Caco-2 (cell line): ENCODE data around the gene FBLN5. TPM values are rescaled to one million over a fixed set of nuclear protein-coding genes. Genes with fewer than 3 reads are reported as not detected.

Experiments
- BruUV-seq: library from RNA; stranded (reverse); fragments of 400-500 nt; replicated peaks from 2 replicates; lab custom pipeline; 2021; lab: Mats Ljungman, UMichigan
- CTCF ChIA-PET: fragments of 300-600 bp; sonication (Branson Sonifier 250); formaldehyde crosslinking; loops from one replicate; lab custom pipeline; 2022; ENCODE audit warnings: antibody characterized with exemption; lab: Charles Lee
- POLR2A ChIA-PET: fragments of 300-600 bp; sonication (Branson Sonifier 250); formaldehyde crosslinking; loops from one replicate; lab custom pipeline; 2022; ENCODE audit warnings: antibody characterized with exemption; lab: Charles Lee
- DNase-seq, 2 experiments: peaks; one replicate each; pipeline versions ENCODE4 v3.0.0 to v3.0.0-alpha.2; 2020 to 2022
- H3K27me3 ChIP-seq: replicated peaks from 2 replicates; pipeline ENCODE4 v1.6.0; 2011; ENCODE audit warnings: low read length; ENCODE audit not compliant: control insufficient read depth, insufficient read depth
- H3K36me3 ChIP-seq: 2 replicates; pipeline ENCODE4 v1.5.1; 2011; ENCODE audit warnings: low read length; ENCODE audit not compliant: control insufficient read depth, insufficient read depth
- H3K4me1 ChIP-seq: fragments of 250-450 bp; sonication (Bioruptor Pico); 2 replicates; pipeline ENCODE4 v1.5.1; 2020; ENCODE audit warnings: mild to moderate bottlenecking
- H3K4me3 ChIP-seq: 2 replicates; pipeline ENCODE4 v1.5.1; 2011; ENCODE audit warnings: low read depth, mild to moderate bottlenecking, control low read depth, low read length
- H3K9me3 ChIP-seq: fragments of 250-450 bp; sonication (Bioruptor Pico); 2 replicates; pipeline ENCODE4 v1.5.1; 2020; ENCODE audit warnings: mild to moderate bottlenecking, moderate library complexity
- H3K27ac Mint-ChIP-seq: one replicate; pipeline ENCODE4 v1.8.0; 2022; ENCODE audit warnings: mixed read lengths; ENCODE audit not compliant: unreplicated experiment
- H3K27me3 Mint-ChIP-seq: one replicate; pipeline ENCODE4 v1.8.0; 2022; ENCODE audit warnings: mixed read lengths; ENCODE audit not compliant: insufficient read depth, unreplicated experiment
- H3K36me3 Mint-ChIP-seq: one replicate; pipeline ENCODE4 v1.8.0; 2022; ENCODE audit warnings: mild to moderate bottlenecking, mixed read lengths; ENCODE audit not compliant: insufficient read depth, unreplicated experiment
- H3K4me1 Mint-ChIP-seq: one replicate; pipeline ENCODE4 v1.8.0; 2022; ENCODE audit warnings: low read depth, mixed read lengths; ENCODE audit not compliant: unreplicated experiment
- H3K4me3 Mint-ChIP-seq: one replicate; pipeline ENCODE4 v1.8.0; 2022; ENCODE audit warnings: mild to moderate bottlenecking, moderate library complexity, mixed read lengths; ENCODE audit not compliant: unreplicated experiment
- H3K9me3 Mint-ChIP-seq: one replicate; pipeline ENCODE4 v1.8.0; 2022; ENCODE audit warnings: mixed read lengths; ENCODE audit not compliant: unreplicated experiment
- CTCF ChIP-seq, 2 experiments: fragments of 200-600 bp in 1 of 2; IDR thresholded peaks; 1 replicate in 1 of 2; 2 replicates in 1 of 2; pipeline versions ENCODE4 v1.5.1 to v1.8.0; 2011 to 2022; ENCODE audit warnings: antibody characterized with exemption in 1 of 2, control low read depth in 1 of 2, inconsistent platforms in 1 of 2, low read depth in 1 of 2, low read length in 1 of 2, mild to moderate bottlenecking in 1 of 2, moderate library complexity in 1 of 2; ENCODE audit not compliant: insufficient read depth in 1 of 2, severe bottlenecking in 1 of 2, unreplicated experiment in 1 of 2
- intact Hi-C: fragments of 100-400 bp; cut with micrococcal nuclease; formaldehyde crosslinking; loops from one replicate; pipeline ENCODE4 v1.10.0; 2022; ENCODE audit not compliant: unreplicated experiment
- total RNA-seq: library from RNA; stranded (reverse); gene quantifications from 2 replicates; pipeline ENCODE4 v1.2.3, GENCODE V29; 2022

The FBLN5 gene
- total RNA-seq, 1 experiment from 2014 or later: 13.9 TPM

- DNase-seq: no peak
- TF ChIP-seq CTCF (IDR thresholded peaks at IDR 0.05; ENCODE audit: insufficient read depth in 1 of 2, low read depth in 1 of 2, low read length in 1 of 2, severe bottlenecking in 1 of 2, unreplicated experiment in 1 of 2): no peak
- H3K36me3 ChIP-seq: no peaks in the 10 kb centered on the region
- ChIA-PET POLR2A (no interaction called here), CTCF (no interaction called here)
- peaks cover 21% of the 10 kb centered on the region for H3K4me1 ChIP-seq
- H3K4me3 ChIP-seq: no peak overlapping the region
- no peaks in the 10 kb centered on the region for H3K27me3 ChIP-seq
- Mint-ChIP-seq H3K4me3 (no peak overlapping the region), H3K4me1 (peaks cover 22% of the 10 kb centered on the region), H3K9me3 (peaks cover 27% of the 10 kb centered on the region), H3K36me3 (peaks cover 5% of the 10 kb centered on the region), H3K27ac (no peak overlapping the region), H3K27me3 (no peaks in the 10 kb centered on the region)
- no peaks in the 10 kb centered on the region for H3K9me3 ChIP-seq
- BruUV-seq: no TSS peak
- intact Hi-C loops: no loop called here
These were observed 119.7 kb downstream of the FBLN5 start for GRCh38 chr14:91827746-91828145.

Other genes starting within 250 kb of the FBLN5 start
- gene CATSPERB, start 215.6 kb downstream of the FBLN5 start, total RNA-seq: 2.1 and 2.6 TPM in 2 replicates
- 30.6 and 31.0 TPM in 2 replicates for gene TC2N, start 80.2 kb downstream of the FBLN5 start, total RNA-seq
- gene TRIP11, start 92.4 kb upstream of the FBLN5 start, total RNA-seq: 42.9 and 43.4 TPM in 2 replicates
- 18.8 and 29.3 TPM in 2 replicates for gene ATXN3, start 158.9 kb upstream of the FBLN5 start, total RNA-seq
- gene NDUFB1, start 174.0 kb upstream of the FBLN5 start, total RNA-seq: 105 and 115 TPM in 2 replicates
- gene CPSF2, start 174.3 kb upstream of the FBLN5 start, total RNA-seq: 76.9 and 80.3 TPM in 2 replicates